ENCODE data around the gene PARN. TPM values are rescaled to one million over a fixed set of nuclear protein-coding genes. Genes with fewer than 3 reads are reported as not detected.

Gene PARN
- total RNA-seq, 6 experiments from 2014 or later, result 12.1 to 28.0 (median 15.6) TPM

DNA sequence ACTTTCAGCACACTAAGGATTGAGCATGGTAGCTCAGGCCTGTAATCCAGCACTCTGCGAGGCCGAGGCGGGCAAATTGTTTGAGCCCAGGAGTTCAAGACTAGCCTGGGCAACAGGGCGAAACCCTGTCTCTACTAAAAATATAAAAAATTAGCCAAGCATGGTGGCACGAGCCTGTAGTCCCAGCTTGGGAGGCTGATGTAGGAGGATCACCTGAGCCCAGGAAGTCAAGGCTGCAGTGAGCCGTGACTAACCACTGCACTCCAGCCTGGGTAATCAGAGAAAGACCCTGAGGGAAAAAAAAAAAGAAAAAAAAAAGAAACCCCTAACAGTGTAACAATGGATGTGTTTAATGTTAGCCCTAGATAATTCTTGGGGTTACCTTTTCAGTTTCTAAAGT, 24.0 kb downstream of the PARN start:
- DNase-seq, result no peak
- Histone ChIP-seq H3K27me3 (no peaks in the 10 kb centered on the region), H3K9me3 (no peaks in the 10 kb centered on the region), H3K4me1 (no peaks in the 10 kb centered on the region), H3K27ac (no peak overlapping the region), H3K4me3 (no peak overlapping the region), H3K36me3 (peaks cover 0 to 80% (median 17%) of the 10 kb centered on the region in 4 donors)
- no peak for ATAC-seq
- 84% methylated on average over 6 of the region's 6 CpGs for WGBS (ENCODE audit: insufficient coverage, low coverage, low lambda C conversion rate, missing lambda C conversion rate)
- intact Hi-C loops (cut with DNase I), result no loop called here
- TF ChIP-seq, protein P1, sequence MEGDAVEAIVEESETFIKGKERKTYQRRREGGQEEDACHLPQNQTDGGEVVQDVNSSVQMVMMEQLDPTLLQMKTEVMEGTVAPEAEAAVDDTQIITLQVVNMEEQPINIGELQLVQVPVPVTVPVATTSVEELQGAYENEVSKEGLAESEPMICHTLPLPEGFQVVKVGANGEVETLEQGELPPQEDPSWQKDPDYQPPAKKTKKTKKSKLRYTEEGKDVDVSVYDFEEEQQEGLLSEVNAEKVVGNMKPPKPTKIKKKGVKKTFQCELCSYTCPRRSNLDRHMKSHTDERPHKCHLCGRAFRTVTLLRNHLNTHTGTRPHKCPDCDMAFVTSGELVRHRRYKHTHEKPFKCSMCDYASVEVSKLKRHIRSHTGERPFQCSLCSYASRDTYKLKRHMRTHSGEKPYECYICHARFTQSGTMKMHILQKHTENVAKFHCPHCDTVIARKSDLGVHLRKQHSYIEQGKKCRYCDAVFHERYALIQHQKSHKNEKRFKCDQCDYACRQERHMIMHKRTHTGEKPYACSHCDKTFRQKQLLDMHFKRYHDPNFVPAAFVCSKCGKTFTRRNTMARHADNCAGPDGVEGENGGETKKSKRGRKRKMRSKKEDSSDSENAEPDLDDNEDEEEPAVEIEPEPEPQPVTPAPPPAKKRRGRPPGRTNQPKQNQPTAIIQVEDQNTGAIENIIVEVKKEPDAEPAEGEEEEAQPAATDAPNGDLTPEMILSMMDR (IDR thresholded peaks at IDR 0.05), result no peak
- TF ChIP-seq POLR2A (IDR thresholded peaks at IDR 0.05), result no peak

DNA sequence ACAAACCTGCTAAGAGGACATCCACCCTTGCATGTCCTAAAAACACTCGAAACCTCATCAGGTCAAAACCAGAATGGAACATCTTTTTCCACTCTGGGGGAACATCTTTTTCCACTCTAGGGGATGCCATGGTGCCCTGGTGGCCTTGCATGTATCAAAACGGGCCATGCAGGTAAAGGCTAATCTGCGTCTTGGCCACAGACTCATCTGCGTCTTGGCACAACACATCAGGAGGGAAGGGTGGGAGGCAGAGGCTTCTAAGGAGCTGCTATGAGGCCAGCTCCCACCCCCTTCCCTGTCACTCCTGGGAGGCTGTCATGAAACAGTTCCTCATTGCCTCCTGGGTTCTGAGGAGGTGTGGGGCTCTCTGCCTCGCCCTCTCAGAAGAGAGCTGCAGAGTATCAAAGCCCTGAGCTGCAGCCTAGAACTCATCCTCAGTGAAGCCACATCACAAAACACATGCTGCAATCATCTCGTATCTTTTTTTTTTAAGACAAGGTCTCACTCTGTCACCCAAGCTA, 27.6 kb downstream of the PARN start:
- H3K9me3 ChIP-seq, result no peaks in the 10 kb centered on the region
- 81% methylated on average over 4 of the region's 6 CpGs for WGBS (ENCODE audit: insufficient coverage, low coverage, low lambda C conversion rate, missing lambda C conversion rate)
- H3K36me3 ChIP-seq, result peaks cover 0 to 66% (median 21%) of the 10 kb centered on the region in 4 donors
- no peaks in the 10 kb centered on the region for H3K4me1 ChIP-seq
- TF ChIP-seq, protein P1 (IDR thresholded peaks at IDR 0.05), result no peak
- no peak for TF ChIP-seq POLR2A (IDR thresholded peaks at IDR 0.05)
- DNase-seq (no peak), ATAC-seq (no peak)
- H3K27ac ChIP-seq, result no peak overlapping the region
- intact Hi-C loops (cut with DNase I), result no loop called here
- no peak overlapping the region for H3K4me3 ChIP-seq
- H3K27me3 ChIP-seq, result no peaks in the 10 kb centered on the region

DNA sequence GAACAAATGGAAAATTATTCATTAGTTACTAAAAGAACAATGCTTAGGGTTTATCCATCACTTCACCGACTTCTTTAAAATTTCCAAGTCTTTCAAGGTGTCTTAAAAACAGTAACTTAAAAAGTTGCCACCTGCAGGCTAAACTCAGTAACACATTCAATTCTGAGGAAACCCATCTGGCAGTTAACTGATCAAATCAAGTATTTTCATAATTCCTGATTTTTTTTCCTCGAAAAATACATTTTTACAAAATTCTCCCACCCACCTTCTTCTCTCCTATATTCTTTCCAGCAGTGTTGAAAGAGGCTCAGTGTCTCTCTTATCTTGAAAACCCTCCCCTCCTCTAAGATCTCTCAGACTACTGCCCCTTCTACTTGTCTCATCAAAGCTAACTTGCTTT, 29.9 kb downstream of the PARN start:
- intact Hi-C loops (cut with DNase I), result no loop called here
- Histone ChIP-seq H3K27me3 (no peaks in the 10 kb centered on the region), H3K4me1 (no peaks in the 10 kb centered on the region), H3K4me3 (no peak overlapping the region), H3K36me3 (peaks cover 0 to 47% (median 10%) of the 10 kb centered on the region in 4 donors), H3K27ac (no peak overlapping the region), H3K9me3 (no peaks in the 10 kb centered on the region)
- TF ChIP-seq POLR2A (IDR thresholded peaks at IDR 0.05), result no peak
- TF ChIP-seq, protein P1 (IDR thresholded peaks at IDR 0.05), result peak; percentile 33 to 52 (median 42)
- 66% methylated on average over 2 of the region's 2 CpGs for WGBS (ENCODE audit: insufficient coverage, low coverage, low lambda C conversion rate, missing lambda C conversion rate)
- ATAC-seq (peak in 1 of 4 donors; percentile 35), DNase-seq (no peak)

DNA sequence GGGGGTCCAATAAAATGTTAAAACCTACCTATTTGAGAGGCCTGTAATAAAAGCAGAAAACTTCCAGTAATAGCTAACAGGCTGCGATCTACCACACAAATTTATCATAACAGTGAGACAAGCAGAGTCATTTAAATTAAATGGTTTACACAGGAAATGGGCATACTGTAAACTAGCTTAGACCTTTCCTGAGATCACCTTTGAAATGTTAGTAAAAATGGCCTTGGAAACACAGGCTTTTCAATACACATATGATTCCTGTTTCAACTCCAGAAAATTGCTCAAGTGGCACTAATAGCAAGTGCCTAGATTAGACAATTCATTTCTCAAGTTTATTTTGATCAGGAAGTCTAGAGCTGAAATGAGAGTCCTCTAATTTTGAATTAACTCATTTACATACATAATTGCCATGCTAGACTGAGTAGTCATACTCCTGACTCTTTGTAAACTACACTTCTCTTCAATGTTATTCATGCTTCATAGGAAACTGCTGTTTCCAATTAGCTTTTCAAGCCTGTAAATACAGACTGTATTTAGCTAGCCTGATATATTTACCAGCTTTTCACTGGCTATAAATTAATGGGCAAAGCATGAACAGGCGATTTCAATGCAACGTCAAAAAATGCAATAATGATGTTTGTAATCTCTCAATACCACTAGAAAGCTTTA, 43.3 kb downstream of the PARN start:
- Histone ChIP-seq H3K27ac (no peak overlapping the region), H3K27me3 (no peaks in the 10 kb centered on the region), H3K4me3 (no peak overlapping the region), H3K9me3 (no peaks in the 10 kb centered on the region), H3K36me3 (peaks cover 0 to 61% (median 19%) of the 10 kb centered on the region in 4 donors), H3K4me1 (no peaks in the 10 kb centered on the region)
- intact Hi-C loops (cut with DNase I), result no loop called here
- 88% methylated on average over 3 of the region's 3 CpGs for WGBS (ENCODE audit: insufficient coverage, low coverage, low lambda C conversion rate, missing lambda C conversion rate)
- ATAC-seq (no peak), DNase-seq (no peak)
- no peak for TF ChIP-seq POLR2A (IDR thresholded peaks at IDR 0.05)
- TF ChIP-seq, protein P1 (IDR thresholded peaks at IDR 0.05), result no peak

Measured in right lobe of liver (tissue), 6 donors.